SU-DHL-6 (cell line): Measurements from ENCODE around the gene EN1.

ENCODE experiments used
- CTCF ChIP-seq: fragments of 200-600 bp; sonication (generic); IDR thresholded peaks from one replicate; pipeline ENCODE4 v1.5.1; 2017; ENCODE audit warnings: antibody characterized with exemption, mild to moderate bottlenecking, low read length, moderate library complexity; ENCODE audit not compliant: insufficient read depth, poor library complexity, severe bottlenecking
- EZH2phosphoT487 ChIP-seq: fragments of 200-600 bp; sonication (generic), shearing (Covaris generic); conservative IDR thresholded peaks from 2 replicates; pipeline ENCODE4 v1.6.1; 2018; ENCODE audit warnings: mild to moderate bottlenecking, antibody characterized with exemption, low read length, moderate library complexity, mixed read lengths

- TF ChIP-seq CTCF (no peak), EZH2phosphoT487 (no peak)
Measured at GRCh38 chr2:118810766-118811165, 36.7 kb downstream of the EN1 start.
